Liver (tissue), 9 donors: ENCODE data around the gene IFI16. TPM values are rescaled to one million over a fixed set of nuclear protein-coding genes. Genes with fewer than 3 reads are reported as not detected.

Source experiments
- DNase-seq: peaks from one replicate; pipeline ENCODE4 v3.0.0-alpha.2; 2017; ENCODE audit warnings: low spot score
- H3K27ac ChIP-seq, 2 donors: one replicate each; pipeline ENCODE4 v1.7.0; 2013; ENCODE audit warnings: inconsistent platforms in 2 of 2, low read length in 2 of 2, control low read depth in 1 of 2, low read depth in 1 of 2, mild to moderate bottlenecking in 1 of 2
- H3K27me3 ChIP-seq, 4 donors: one replicate each; pipeline versions ENCODE4 v1.6.1 to v1.7.0; 2013; ENCODE audit warnings: low read length in 3 of 4, inconsistent platforms in 1 of 4, mild to moderate bottlenecking in 1 of 4, moderate library complexity in 1 of 4; ENCODE audit not compliant: control insufficient read depth in 4 of 4, insufficient read depth in 4 of 4
- H3K36me3 ChIP-seq, 4 donors: one replicate each; pipeline versions ENCODE4 v1.6.1 to v1.7.0; 2013; ENCODE audit warnings: low read length in 3 of 4, mild to moderate bottlenecking in 3 of 4, low read depth in 1 of 4, moderate library complexity in 1 of 4; ENCODE audit not compliant: control insufficient read depth in 4 of 4, insufficient read depth in 3 of 4
- H3K4me1 ChIP-seq, 4 donors: one replicate each; pipeline versions ENCODE4 v1.6.1 to v1.7.0; 2013; ENCODE audit warnings: low read length in 3 of 4, mild to moderate bottlenecking in 3 of 4, moderate library complexity in 1 of 4; ENCODE audit not compliant: control insufficient read depth in 4 of 4, insufficient read depth in 4 of 4
- H3K4me3 ChIP-seq, 3 donors: one replicate each; pipeline versions ENCODE4 v1.6.1 to v1.7.0; 2013; ENCODE audit warnings: low read length in 3 of 3, control low read depth in 1 of 3, low read depth in 1 of 3, mild to moderate bottlenecking in 1 of 3
- H3K9ac ChIP-seq, 2 donors: one replicate each; pipeline ENCODE4 v1.7.0; 2013; ENCODE audit warnings: low read length in 2 of 2, mild to moderate bottlenecking in 2 of 2, moderate library complexity in 2 of 2, control low read depth in 1 of 2, low read depth in 1 of 2
- H3K9me3 ChIP-seq, 4 donors: one replicate each; pipeline versions ENCODE4 v1.6.1 to v1.7.0; 2013; ENCODE audit warnings: low read length in 3 of 4; ENCODE audit not compliant: control insufficient read depth in 4 of 4
- ATF3 ChIP-seq: IDR thresholded peaks from 2 replicates; pipeline ENCODE4 v1.6.1; 2016; ENCODE audit warnings: antibody characterized with exemption
- CTCF ChIP-seq: fragments of 150-350 bp; IDR thresholded peaks from 2 replicates; pipeline ENCODE4 v1.5.1; 2017; ENCODE audit warnings: improper control_type of control experiment, low read depth, low read length; ENCODE audit not compliant: missing input control
- EGR1 ChIP-seq, 2 donors: IDR thresholded peaks; 2 replicates each; pipeline ENCODE4 v1.6.1; 2016 to 2018; ENCODE audit warnings: antibody characterized with exemption in 2 of 2, low read depth in 2 of 2
- FOXA1 ChIP-seq: IDR thresholded peaks from 2 replicates; pipeline ENCODE4 v1.6.1; 2016; ENCODE audit warnings: antibody characterized with exemption
- FOXA2 ChIP-seq: IDR thresholded peaks from 2 replicates; pipeline ENCODE4 v1.6.1; 2016; ENCODE audit warnings: antibody characterized with exemption
- GABPA ChIP-seq, 2 donors: IDR thresholded peaks in 1 of 2; conservative IDR thresholded peaks in 1 of 2; 2 replicates each; pipeline ENCODE4 v1.6.1; 2016; ENCODE audit warnings: antibody characterized with exemption in 2 of 2, mild to moderate bottlenecking in 1 of 2, moderate library complexity in 1 of 2
- HNF4A ChIP-seq, 2 donors: conservative IDR thresholded peaks; 2 replicates each; pipeline ENCODE4 v1.6.1; 2016; ENCODE audit warnings: antibody characterized with exemption in 2 of 2, mild to moderate bottlenecking in 2 of 2
- HNF4G ChIP-seq: IDR thresholded peaks from 2 replicates; pipeline ENCODE4 v1.6.1; 2016; ENCODE audit warnings: antibody characterized with exemption
- JUND ChIP-seq, 2 donors: IDR thresholded peaks; 2 replicates each; pipeline ENCODE4 v1.6.1; 2016; ENCODE audit warnings: antibody characterized with exemption in 2 of 2
- MAX ChIP-seq: IDR thresholded peaks from 2 replicates; pipeline ENCODE4 v1.6.1; 2016; ENCODE audit warnings: antibody characterized with exemption
- NR2F2 ChIP-seq: IDR thresholded peaks from 2 replicates; pipeline ENCODE4 v1.6.1; 2016; ENCODE audit warnings: antibody characterized with exemption
- RAD21 ChIP-seq, 2 donors: IDR thresholded peaks; 2 replicates each; pipeline ENCODE4 v1.6.1; 2016; ENCODE audit warnings: antibody characterized with exemption in 2 of 2, mild to moderate bottlenecking in 2 of 2
- REST ChIP-seq: IDR thresholded peaks from 2 replicates; pipeline ENCODE4 v1.6.1; 2016; ENCODE audit warnings: antibody characterized with exemption, mild to moderate bottlenecking
- RXRA ChIP-seq, 2 donors: IDR thresholded peaks; 2 replicates each; pipeline ENCODE4 v1.6.1; 2017 to 2018; ENCODE audit warnings: antibody characterized with exemption in 2 of 2, mild to moderate bottlenecking in 1 of 2
- SP1 ChIP-seq: IDR thresholded peaks from 2 replicates; pipeline ENCODE4 v1.6.1; 2018; ENCODE audit warnings: antibody characterized with exemption, mild to moderate bottlenecking
- TAF1 ChIP-seq: conservative IDR thresholded peaks from 2 replicates; pipeline ENCODE4 v1.6.1; 2016; ENCODE audit warnings: antibody characterized with exemption, mild to moderate bottlenecking
- YY1 ChIP-seq: IDR thresholded peaks from 2 replicates; pipeline ENCODE4 v1.6.1; 2016; ENCODE audit warnings: antibody characterized with exemption, mild to moderate bottlenecking
- ZBTB33 ChIP-seq: IDR thresholded peaks from 2 replicates; pipeline ENCODE4 v1.6.1; 2016; ENCODE audit warnings: antibody characterized with exemption
- WGBS: extraction: QIAGEN DNeasy Blood & Tissue Kit; methylation state at CpG from one replicate; pipeline ENCODE4 v1.1.7; 2013; 5-methylcytosine and 5-hydroxymethylcytosine counted together
- polyA plus RNA-seq, 2 donors: library from polyadenylated mRNA; stranded (reverse) in 1 of 2; unstranded in 1 of 2; fragments of 200-250 nt in 1 of 2; fragments of >200 nt in 1 of 2; fragmentation: Nextera tagmentation in 1 of 2; extraction: Ambion mirVana in 1 of 2; gene quantifications; one replicate each; pipeline versions ENCODE4 v1.2.1 to v1.2.3, GENCODE V29; 2013 to 2015
- total RNA-seq, 2 donors: library from RNA; depleted of rRNA; stranded (reverse); fragments of >200 nt; gene quantifications; one replicate each; pipeline ENCODE4 v1.2.3, GENCODE V29; 2014
- donor health status: healthy.
- donor health status: healthy.
- donor health status: healthy.
- donor health status: healthy.
- donor health status: healthy.

Gene IFI16
- total and polyA plus RNA-seq, 4 donors = 7.9 to 10.3 (median 9.0) TPM

- H3K4me3 ChIP-seq = peak overlapping the region; percentile 8 to 47 (median 42)
- H3K4me1 ChIP-seq = peaks cover 0 to 12% (median 2%) of the 10 kb centered on the region in 4 donors
- TF ChIP-seq MAX (peak; percentile 19), CTCF (peak; percentile 86), RAD21 (IDR thresholded peaks at IDR 0.05) (peak; percentile 91), YY1 (peak; percentile 29), SP1 (no peak)
- DNase-seq = no peak
- H3K36me3 ChIP-seq = no peaks in the 10 kb centered on the region
- 15% methylated on average over 13 of the region's 13 CpGs for WGBS
- H3K9ac ChIP-seq = peak overlapping the region in 1 of 2 donors; percentile 83
- no peaks in the 10 kb centered on the region for H3K9me3 ChIP-seq
- peak overlapping the region; percentile 55 to 57 for H3K27ac ChIP-seq
- H3K27me3 ChIP-seq = no peaks in the 10 kb centered on the region
These were observed 10.9 kb upstream of the IFI16 start for GRCh38 chr1:158998781-158999161.

- H3K36me3 ChIP-seq = no peaks in the 10 kb centered on the region
- no peaks in the 10 kb centered on the region for H3K9me3 ChIP-seq
- WGBS = 18% methylated on average over 11 of the region's 11 CpGs
- H3K27me3 ChIP-seq = no peaks in the 10 kb centered on the region
- peak overlapping the region in 1 of 2 donors; percentile 83 for H3K9ac ChIP-seq
- H3K27ac ChIP-seq = peak overlapping the region; percentile 79 to 90
- TF ChIP-seq MAX = peak; percentile 16
- TF ChIP-seq FOXA1 = no peak
- no peak for TF ChIP-seq EGR1 (IDR thresholded peaks at IDR 0.05; ENCODE audit: low read depth in 2 of 2)
- no peak for TF ChIP-seq RAD21 (IDR thresholded peaks at IDR 0.05)
- no peak for TF ChIP-seq ATF3
- TF ChIP-seq JUND (IDR thresholded peaks at IDR 0.05) = peak; percentile 18 to 35
- TF ChIP-seq FOXA2 = no peak
- TF ChIP-seq CTCF = no peak
- TF ChIP-seq NR2F2 = peak; percentile 43
- peak; percentile 48 for TF ChIP-seq YY1
- TF ChIP-seq TAF1 = peak; percentile 21
- peak; percentile 50 for TF ChIP-seq SP1
- peak in 1 of 2 donors; percentile 6 for TF ChIP-seq RXRA (IDR thresholded peaks at IDR 0.05)
- peak; percentile 39 for TF ChIP-seq REST
- TF ChIP-seq ZBTB33 = no peak
- TF ChIP-seq HNF4A (conservative IDR thresholded peaks at IDR 0.05) = peak in 1 of 2 donors; percentile 8
- TF ChIP-seq GABPA (IDR thresholded peaks at IDR 0.05 in 1 of 2, conservative IDR thresholded peaks at IDR 0.05 in 1 of 2) = no peak
- TF ChIP-seq HNF4G = no peak
- peak overlapping the region; percentile 0 to 47 (median 42) for H3K4me3 ChIP-seq
- no peak for DNase-seq
- H3K4me1 ChIP-seq = peaks cover 0 to 12% (median 2%) of the 10 kb centered on the region in 4 donors
These were observed 10.2 kb upstream of the IFI16 start for GRCh38 chr1:158999316-159000069.
